Mucosa of gallbladder (tissue), 1 donor: ENCODE data around the gene OPRL1. TPM values are rescaled to one million over a fixed set of nuclear protein-coding genes. Genes with fewer than 3 reads are reported as not detected.
"Not testable (repeated sequence)": the region's sequence is repeated elsewhere in the genome, so short reads cannot be mapped to it uniquely, and the experiment has no call there.

Experiments
- DNase-seq: peaks from one replicate; pipeline ENCODE4 v3.0.0-alpha.2; 2020; ENCODE audit warnings: low spot score
- total RNA-seq: library from RNA; stranded (reverse); gene quantifications from one replicate; pipeline ENCODE4 v1.2.1, GENCODE V29; 2021
- donor health status: DM: no; HTN: no; CAD: no.

The OPRL1 gene
- total RNA-seq, 1 donor from 2014 or later = 1.7 TPM

DNA sequence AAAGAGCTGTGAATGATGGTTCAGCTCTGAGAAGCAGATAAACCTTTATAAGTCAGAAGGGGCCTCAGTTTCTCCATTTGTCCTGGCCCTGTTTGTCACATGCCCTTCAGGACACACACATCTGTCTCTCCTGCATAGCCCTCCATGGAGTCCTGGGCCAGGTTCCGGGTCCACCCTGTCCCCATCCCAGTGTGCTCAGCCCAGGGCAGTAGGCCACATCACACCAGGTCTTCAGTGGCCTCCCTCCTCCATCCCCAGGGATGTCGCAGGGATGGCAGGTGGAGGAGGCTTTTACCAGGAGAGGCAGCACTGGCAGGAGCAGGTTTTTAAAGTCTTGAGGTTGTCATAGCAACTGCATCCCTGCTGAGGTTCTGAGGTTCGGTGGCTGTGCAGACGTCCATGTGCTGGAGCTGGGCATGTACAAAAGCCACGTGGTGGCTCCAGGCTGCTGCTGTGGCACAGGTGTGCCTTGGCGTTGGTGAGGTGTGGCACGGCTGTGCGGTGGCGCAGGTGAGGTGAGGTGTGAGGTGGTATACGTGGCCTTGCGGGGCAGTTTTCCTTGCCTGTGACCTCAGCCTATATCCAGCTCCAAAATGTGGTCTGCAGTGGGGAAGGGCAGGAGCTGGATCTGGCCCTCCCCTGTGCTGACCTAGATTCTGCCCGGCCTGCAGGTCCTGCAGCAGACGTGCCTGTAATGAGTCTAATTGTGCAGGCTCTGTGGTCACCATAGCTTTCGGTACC lies 35.5 kb downstream of the OPRL1 start:
- DNase-seq = no peak

DNA sequence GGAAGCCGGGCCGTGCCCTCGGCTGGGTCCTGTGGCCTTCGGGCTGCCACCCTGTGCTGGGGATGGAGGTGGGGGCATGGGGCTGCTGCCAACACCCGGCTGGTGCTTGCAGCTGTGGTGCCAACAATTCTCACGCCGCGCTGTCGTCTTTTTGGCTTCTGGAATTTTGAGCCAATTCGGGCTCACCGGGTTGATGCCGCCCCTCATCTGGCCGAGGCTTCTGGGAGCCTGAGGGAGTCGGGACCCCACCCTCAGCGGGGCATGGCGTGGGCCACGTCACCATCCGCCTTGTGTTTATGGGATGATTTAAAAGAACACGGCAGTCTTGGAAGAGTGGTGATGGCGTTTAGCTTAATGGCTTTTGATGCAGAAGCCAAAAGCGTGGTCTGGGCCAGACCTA lies 36.1 kb downstream of the OPRL1 start:
- no peak for DNase-seq

- no peak for DNase-seq
These were observed 36.9 kb downstream of the OPRL1 start for GRCh38 chr20:64116541-64117431.

DNA sequence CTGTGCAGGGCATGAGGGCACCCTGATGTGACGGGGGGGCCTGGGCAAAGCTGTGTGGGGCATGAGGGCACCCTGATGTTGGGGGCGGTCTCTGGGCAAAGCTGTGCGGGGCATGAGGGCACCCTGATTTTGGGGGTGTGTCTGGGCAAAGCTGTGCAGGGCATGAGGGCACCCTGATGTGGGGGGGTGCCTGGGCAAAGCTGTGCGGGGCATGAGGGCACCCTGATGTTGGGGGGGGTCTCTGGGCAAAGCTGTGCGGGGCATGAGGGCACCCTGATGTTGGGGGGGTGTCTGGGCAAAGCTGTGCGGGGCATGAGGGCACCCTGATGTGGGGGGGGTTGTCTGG lies 37.5 kb downstream of the OPRL1 start:
- not testable (repeated sequence) for DNase-seq

DNA sequence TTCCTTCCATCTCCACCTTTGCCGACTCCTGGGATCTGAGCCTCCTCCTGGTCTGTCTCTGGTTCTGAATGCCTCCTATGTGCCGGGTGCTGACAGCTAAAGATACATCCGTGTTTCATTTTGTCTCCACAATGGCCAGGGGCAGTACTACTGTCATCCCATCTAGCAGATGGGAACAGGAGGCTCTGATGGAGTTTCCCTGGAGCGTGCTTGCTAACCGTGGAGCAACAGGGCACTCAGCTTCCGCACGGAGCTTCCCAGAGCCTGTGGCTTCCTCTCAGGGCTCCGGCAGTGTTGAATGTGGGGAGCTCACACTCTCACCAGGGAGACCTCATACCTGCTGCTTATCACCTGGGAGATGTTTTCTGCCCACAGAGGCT lies 39.4 kb downstream of the OPRL1 start:
- no peak for DNase-seq

GRCh38 chr20:64119681-64120341 lies 39.9 kb downstream of the OPRL1 start:
- DNase-seq = no peak

- DNase-seq = no peak
These were observed 41.7 kb downstream of the OPRL1 start for GRCh38 chr20:64121586-64121985.

DNA sequence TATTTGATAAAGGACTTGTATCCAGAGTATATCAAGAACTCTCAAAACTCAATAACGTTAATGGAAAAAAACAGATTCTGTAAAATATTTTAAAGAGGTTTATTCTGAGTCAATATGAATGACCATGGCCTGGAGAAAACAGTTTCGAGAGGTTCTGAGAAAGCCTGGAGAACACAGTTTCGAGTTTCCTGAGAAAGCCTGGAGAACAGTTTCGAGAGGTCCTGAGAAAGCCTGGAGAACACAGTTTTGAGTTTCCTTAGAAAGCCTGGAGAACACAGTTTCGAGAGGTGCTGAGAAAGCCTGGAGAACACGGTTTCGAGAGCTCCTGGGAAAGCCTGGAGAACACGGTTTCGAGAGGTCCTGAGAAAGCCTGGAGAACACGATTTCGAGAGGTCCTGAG lies 43.0 kb downstream of the OPRL1 start:
- DNase-seq = not testable (repeated sequence)

DNA sequence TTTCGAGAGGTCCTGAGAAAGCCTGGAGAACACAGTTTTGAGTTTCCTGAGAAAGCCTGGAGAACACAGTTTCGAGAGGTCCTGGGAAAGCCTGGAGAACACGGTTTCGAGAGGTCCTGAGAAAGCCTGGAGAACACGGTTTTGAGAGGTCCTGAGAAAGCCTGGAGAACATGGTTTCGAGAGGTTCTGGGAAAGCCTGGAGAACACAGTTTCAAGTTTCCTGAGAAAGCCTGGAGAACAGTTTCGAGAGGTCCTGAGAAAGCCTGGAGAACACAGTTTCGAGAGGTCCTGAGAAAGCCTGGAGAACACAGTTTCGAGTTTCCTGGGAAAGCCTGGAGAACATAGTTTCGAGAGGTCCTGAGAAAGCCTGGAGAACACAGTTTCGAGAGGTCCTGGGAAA lies 43.6 kb downstream of the OPRL1 start:
- not testable (repeated sequence) for DNase-seq

DNA sequence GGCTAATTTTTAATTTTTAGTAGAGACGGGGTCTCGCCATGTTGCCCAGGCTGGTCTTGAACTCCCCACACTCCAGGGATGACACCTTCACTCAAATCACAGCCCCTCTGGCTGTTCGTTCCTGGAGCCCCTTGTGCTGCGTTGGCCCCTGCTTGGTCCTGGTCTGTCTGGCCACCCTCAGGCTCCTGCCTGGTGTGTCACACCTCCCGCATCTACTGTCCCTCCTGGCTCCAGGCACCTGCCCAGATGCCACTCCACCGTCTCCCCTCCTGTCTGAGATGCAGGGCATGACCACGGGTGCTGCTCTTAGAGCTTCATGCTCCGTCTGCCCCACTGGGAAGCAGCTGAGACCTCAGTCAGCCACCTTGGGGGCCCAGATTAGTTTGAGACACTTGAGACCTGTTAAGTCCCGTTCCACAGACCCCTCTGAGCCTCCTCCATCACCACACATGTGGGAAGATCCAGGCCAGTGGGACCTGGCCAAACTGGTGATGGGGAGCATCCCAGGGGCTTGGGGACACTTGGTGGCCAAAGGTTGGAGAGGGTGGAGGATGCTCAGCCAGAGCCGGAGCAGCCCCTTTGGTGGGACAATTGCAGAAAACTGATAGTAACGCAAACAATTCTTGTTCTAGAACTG lies 49.4 kb downstream of the OPRL1 start:
- DNase-seq = no peak

GRCh38 chr20:64130271-64130670 lies 50.4 kb downstream of the OPRL1 start:
- no peak for DNase-seq

- no peak for DNase-seq
These were observed 51.0 kb downstream of the OPRL1 start for GRCh38 chr20:64130876-64131275.

GRCh38 chr20:64131406-64131805 lies 51.5 kb downstream of the OPRL1 start:
- no peak for DNase-seq

DNA sequence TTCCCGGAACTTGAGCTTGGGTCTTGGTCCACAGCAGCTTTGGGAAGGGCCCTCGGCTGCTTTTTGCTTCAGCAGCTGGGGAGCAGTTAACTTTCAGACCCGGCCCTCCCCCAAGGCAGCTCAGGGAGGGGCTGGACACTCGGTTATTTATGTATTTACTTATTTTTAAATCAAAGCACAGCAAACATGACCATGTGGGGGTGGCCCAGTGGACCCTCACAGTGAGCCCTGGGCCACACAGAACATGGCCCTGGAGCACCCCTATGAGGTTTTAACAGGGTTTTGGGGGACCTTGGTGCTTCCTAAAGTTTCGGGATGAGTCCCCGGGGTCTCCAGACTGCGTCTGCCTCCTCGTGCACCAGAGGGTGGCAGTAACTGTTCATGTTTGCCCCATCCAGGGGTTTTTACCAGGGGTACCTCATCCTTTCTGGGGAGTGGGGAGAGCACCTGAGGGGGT lies 54.1 kb downstream of the OPRL1 start:
- no peak for DNase-seq

DNA sequence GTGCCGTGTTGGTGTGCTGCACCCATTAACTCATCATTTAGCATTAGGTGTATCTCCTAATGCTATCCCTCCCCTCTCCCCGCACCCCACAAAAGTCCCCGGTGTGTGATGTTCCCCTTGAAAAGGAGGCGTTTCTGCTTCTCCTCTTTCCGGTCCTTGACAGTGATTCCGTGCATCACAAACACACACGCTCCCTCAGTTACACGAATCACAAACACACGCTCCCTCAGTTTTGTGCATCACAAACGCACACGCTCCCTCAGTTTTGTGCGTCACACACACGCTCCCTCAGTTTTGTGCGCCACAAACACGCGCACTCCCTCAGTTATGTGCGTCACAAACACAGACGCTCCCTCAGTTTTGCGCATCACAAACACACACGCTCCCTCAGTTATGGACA lies 54.9 kb downstream of the OPRL1 start:
- DNase-seq = not testable (repeated sequence)

DNA sequence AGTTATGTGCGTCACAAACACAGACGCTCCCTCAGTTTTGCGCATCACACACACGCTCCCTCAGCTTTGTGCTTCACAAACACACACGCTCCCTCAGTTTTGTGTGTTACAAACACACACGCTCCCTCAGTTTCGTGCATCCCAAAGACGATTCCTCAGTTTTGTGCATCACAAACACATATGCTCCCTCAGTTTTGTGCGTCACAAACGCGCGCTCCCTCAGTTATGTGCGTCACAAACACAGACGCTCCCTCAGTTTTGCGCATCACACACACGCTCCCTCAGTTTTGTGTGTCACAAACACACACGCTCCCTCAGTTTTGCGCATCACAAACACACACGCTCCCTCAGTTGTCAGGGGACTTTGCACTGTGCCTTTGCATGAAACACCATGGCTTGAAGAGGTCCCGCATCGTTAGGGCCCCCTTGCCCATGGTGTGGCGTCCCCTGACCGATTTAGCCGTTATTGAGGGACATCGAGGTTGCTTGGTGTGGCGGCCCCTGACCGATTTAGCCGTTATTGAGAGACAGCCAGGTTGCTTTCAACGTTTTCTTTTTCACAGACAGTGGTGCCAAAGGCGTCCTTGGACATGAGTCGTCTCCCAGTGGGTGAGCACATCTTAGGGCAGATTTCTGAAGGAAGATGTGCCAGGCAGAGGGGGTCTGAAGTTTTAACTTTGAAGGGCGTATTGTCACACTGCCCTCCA lies 56.3 kb downstream of the OPRL1 start:
- DNase-seq = no peak

DNA sequence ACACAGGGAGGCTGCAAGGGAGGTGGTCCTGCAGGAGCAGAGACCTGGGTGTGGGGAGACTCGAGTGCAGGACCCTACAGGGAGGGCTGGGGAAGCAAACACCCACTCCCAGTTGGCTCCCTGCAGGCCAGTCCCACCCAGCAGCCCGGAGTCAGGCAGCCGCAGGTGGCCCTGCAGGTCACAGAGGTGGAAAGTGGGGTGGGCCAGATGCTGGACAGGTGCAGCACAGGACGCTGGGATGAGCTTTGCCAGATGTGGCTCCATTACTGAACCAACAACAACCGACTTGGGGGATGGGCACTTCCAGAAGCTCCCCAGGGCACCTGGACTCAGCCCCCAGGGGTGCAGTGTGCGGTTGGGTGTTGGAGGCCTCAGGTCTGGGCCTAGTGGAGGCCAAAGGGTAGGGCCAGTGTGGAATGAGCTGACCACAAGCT lies 57.7 kb downstream of the OPRL1 start:
- DNase-seq = no peak

- DNase-seq = no peak
These were observed 58.5 kb downstream of the OPRL1 start for GRCh38 chr20:64138276-64138815.

DNA sequence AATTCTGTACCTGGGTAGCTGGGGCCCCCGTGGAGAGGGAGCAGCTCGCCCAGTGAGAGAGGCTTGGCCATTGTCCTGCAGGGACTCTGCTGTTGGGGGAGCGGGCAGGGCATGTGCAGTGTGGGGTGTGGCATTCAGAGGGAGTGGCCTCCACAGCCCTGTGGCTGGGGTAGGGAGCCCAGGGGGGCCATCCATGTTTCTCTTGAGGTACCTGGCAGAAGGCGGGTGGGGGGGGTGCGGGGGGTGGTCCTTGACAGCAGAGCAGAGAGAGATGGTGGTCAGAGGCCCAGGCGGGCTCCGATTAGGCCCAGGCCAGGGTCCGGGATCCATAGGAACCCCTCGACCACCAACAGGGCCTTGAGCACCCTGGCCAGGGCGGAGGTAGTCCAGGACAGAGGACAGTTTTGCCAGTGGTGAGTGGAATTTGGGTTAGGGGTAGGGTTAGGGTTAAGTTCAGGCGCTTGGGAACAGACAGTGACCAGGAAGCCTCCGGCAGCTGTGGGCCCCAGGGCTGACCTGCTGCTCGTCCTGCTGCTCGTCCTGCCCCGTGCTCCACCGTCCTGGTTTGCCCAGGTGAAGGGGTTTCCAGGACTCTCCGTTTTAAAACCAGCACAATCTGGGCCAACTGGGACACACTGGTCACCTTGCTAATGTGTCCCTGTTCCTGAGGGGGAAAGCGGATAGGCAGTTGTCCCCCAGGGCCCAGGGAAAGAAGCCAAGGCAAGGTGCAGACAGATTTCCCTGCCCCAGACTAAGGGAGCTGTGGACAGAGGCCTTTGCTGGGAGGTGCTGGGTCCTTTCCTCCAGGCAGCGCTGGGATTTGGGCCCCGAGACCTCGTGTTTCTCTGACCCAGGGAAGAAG lies 59.5 kb downstream of the OPRL1 start:
- no peak for DNase-seq
